Measurements from ENCODE around the gene DHRS12.

- TF ChIP-seq POLR2A (IDR thresholded peaks at IDR 0.05) (no peak), CTCF (IDR thresholded peaks at IDR 0.05) (no peak), POLR2AphosphoS5 (IDR thresholded peaks at IDR 0.05) (peak in 2 of 4 donors; percentile 14 to 30), EP300 (IDR thresholded peaks at IDR 0.05) (no peak)
Measured at GRCh38 chr13:51785712-51786424, 18.1 kb downstream of the DHRS12 start.
